Pancreas (tissue), 10 donors: ENCODE data around the gene BCAS4. TPM values are rescaled to one million over a fixed set of nuclear protein-coding genes. Genes with fewer than 3 reads are reported as not detected.

Experiments
- ATAC-seq, 4 donors: fragments of 200-7000 bp; cut with Tn5 transposase; one replicate each; pipeline versions ENCODE4 v1.8.0 to v1.9.1; 2020; ENCODE audit warnings: mild to moderate bottlenecking in 4 of 4, moderate library complexity in 4 of 4
- DNase-seq, 6 donors: peaks; one replicate each; pipeline ENCODE4 v3.0.0-alpha.2; 2020
- FAIRE-seq: peaks from 2 replicates; lab custom pipeline; 2012; peaks lifted over from hg19 to GRCh38; lab: Jason Lieb, UNC
- H3K27ac ChIP-seq, 4 donors: fragments of 200-600 bp; sonication (generic); 1 replicate in 3 of 4; 2 replicates in 1 of 4; pipeline versions ENCODE4 v1.5.0 to v1.8.0; 2020
- H3K27me3 ChIP-seq, 4 donors: fragments of 200-600 bp; one replicate each; pipeline ENCODE4 v1.8.0; 2021
- H3K36me3 ChIP-seq, 3 donors: fragments of 200-600 bp; sonication (generic) in 1 of 3; one replicate each; pipeline versions ENCODE4 v1.5.0 to v1.8.0; 2020 to 2021
- H3K4me1 ChIP-seq, 3 donors: fragments of 200-600 bp; one replicate each; pipeline ENCODE4 v1.8.0; 2021
- H3K4me3 ChIP-seq, 4 donors: fragments of 200-600 bp; sonication (generic) in 2 of 4; one replicate each; pipeline versions ENCODE4 v1.5.0 to v1.8.0; 2020 to 2021
- H3K9me3 ChIP-seq, 4 donors: fragments of 200-600 bp; one replicate each; pipeline ENCODE4 v1.8.0; 2021
- WGBS, 2 donors: extraction: QIAGEN DNeasy Blood & Tissue Kit; methylation state at CpG; one replicate each; pipeline ENCODE4 v1.1.7; 2013; 5-methylcytosine and 5-hydroxymethylcytosine counted together
- intact Hi-C, 3 donors: fragments of 100-400 bp; cut with DNase I; formaldehyde crosslinking; loops; one replicate each; pipeline versions ENCODE4 v1.11.1 to v1.14.2; 2022
- polyA plus RNA-seq, 2 donors: library from polyadenylated mRNA; stranded (reverse); fragments of 200-250 nt; gene quantifications; one replicate each; pipeline ENCODE4 v1.2.3, GENCODE V29; 2013
- total RNA-seq, 6 donors: library from RNA; stranded (reverse); fragmentation: NEBNext Ultra II Directional in 4 of 6; extraction: Animal tissue kit (Norgen Biotek cat#: 25700) in 4 of 6; gene quantifications; one replicate each; pipeline versions ENCODE4 v1.2.1 to v1.2.4, GENCODE V29; 2021 to 2023
- TF ChIP-seq, protein P1 (sequence below), 4 donors: fragments of 200-600 bp; sonication (generic) in 3 of 4; IDR thresholded peaks; one replicate each; pipeline versions ENCODE4 v1.5.0 to v1.8.0; 2021; ENCODE audit warnings: antibody characterized with exemption in 4 of 4
- donor health status: healthy with polysubstance abuse.
- donor health status: DM: no; HTN: no; CAD: no; lungs with moderate emphysema.
- donor health status: DM: no; HTN: no; CAD: no.
- donor health status: control.
- donor health status: control.
- donor health status: Bipolar disorder and iron deficiency.
- donor health status: DM: yes; HTN: yes; CAD: no.
- donor health status: DM: no; HTN: no; CAD: no.
- donor health status: DM: no; HTN: no; CAD: no.
- donor health status: DM: yes; HTN: yes; CAD: no.

Gene BCAS4
- total and polyA plus RNA-seq, 8 donors, result 0.85 to 4.8 (median 1.9) TPM

DNA sequence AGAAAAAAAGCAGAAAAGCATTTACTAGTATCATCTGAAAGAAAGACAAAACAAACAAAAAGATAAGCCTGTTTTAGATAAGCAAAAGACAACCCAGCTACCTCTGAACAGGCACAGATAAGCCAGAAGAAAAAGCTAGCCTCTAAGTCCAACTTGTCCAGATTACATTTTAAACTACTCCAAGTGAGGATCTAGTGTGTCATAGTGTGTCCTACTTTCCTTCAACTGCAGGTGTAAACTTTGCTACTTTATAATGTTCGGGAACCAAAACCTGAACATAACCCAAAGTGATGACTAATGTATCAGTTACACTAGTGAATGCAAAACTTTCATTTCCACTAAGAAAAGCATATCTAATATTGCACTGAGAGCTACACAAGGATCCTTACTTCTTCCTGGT, 116.9 kb downstream of the BCAS4 start:
- Histone ChIP-seq H3K27ac (no peak overlapping the region), H3K27me3 (no peaks in the 10 kb centered on the region), H3K9me3 (no peaks in the 10 kb centered on the region), H3K4me3 (no peak overlapping the region), H3K36me3 (no peaks in the 10 kb centered on the region), H3K4me1 (peaks cover 17 to 24% (median 19%) of the 10 kb centered on the region in 3 donors)
- DNase-seq (no peak), ATAC-seq (no peak), FAIRE-seq (no peak)
- WGBS, 2 donors, result 23 to 28% methylated on average over 1 of the region's 1 CpG
- TF ChIP-seq, protein P1, sequence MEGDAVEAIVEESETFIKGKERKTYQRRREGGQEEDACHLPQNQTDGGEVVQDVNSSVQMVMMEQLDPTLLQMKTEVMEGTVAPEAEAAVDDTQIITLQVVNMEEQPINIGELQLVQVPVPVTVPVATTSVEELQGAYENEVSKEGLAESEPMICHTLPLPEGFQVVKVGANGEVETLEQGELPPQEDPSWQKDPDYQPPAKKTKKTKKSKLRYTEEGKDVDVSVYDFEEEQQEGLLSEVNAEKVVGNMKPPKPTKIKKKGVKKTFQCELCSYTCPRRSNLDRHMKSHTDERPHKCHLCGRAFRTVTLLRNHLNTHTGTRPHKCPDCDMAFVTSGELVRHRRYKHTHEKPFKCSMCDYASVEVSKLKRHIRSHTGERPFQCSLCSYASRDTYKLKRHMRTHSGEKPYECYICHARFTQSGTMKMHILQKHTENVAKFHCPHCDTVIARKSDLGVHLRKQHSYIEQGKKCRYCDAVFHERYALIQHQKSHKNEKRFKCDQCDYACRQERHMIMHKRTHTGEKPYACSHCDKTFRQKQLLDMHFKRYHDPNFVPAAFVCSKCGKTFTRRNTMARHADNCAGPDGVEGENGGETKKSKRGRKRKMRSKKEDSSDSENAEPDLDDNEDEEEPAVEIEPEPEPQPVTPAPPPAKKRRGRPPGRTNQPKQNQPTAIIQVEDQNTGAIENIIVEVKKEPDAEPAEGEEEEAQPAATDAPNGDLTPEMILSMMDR (IDR thresholded peaks at IDR 0.05), result no peak
- intact Hi-C loops, result no loop called here

GRCh38 chr20:50913690-50914375, 119.0 kb downstream of the BCAS4 start:
- Histone ChIP-seq H3K9me3 (no peaks in the 10 kb centered on the region), H3K36me3 (no peaks in the 10 kb centered on the region), H3K27me3 (no peaks in the 10 kb centered on the region), H3K4me1 (peaks cover 28 to 39% (median 38%) of the 10 kb centered on the region in 3 donors), H3K4me3 (no peak overlapping the region), H3K27ac (no peak overlapping the region)
- TF ChIP-seq, protein P1 (IDR thresholded peaks at IDR 0.05), result no peak
- FAIRE-seq, result no peak
- 32 to 43% methylated on average over 2 of the region's 2 CpGs for WGBS, 2 donors
- intact Hi-C loops, result no loop called here
- no peak for DNase-seq
- peak in 1 of 4 donors; percentile 29 for ATAC-seq

- Histone ChIP-seq H3K4me3 (no peak overlapping the region), H3K36me3 (no peaks in the 10 kb centered on the region), H3K27ac (no peak overlapping the region), H3K4me1 (peaks cover 28 to 40% (median 38%) of the 10 kb centered on the region in 3 donors), H3K27me3 (no peaks in the 10 kb centered on the region), H3K9me3 (no peaks in the 10 kb centered on the region)
- FAIRE-seq (no peak), DNase-seq (no peak), ATAC-seq (no peak)
- intact Hi-C loops, result no loop called here
- WGBS, 2 donors, result 56 to 71% methylated on average over 3 of the region's 3 CpGs
- TF ChIP-seq, protein P1 (IDR thresholded peaks at IDR 0.05), result no peak
Measured at GRCh38 chr20:50915424-50915823, 120.6 kb downstream of the BCAS4 start.

GRCh38 chr20:50916257-50916656, 121.4 kb downstream of the BCAS4 start:
- no peaks in the 10 kb centered on the region for H3K9me3 ChIP-seq
- intact Hi-C loops, result no loop called here
- ATAC-seq (peak; percentile 33 to 68 (median 49)), FAIRE-seq (no peak), DNase-seq (no peak)
- H3K4me3 ChIP-seq, result no peak overlapping the region
- peaks cover 28 to 40% (median 38%) of the 10 kb centered on the region in 3 donors for H3K4me1 ChIP-seq
- H3K27me3 ChIP-seq, result no peaks in the 10 kb centered on the region
- H3K36me3 ChIP-seq, result no peaks in the 10 kb centered on the region
- 62 to 66% methylated on average over 5 of the region's 5 CpGs for WGBS, 2 donors
- H3K27ac ChIP-seq, result no peak overlapping the region
- TF ChIP-seq, protein P1 (IDR thresholded peaks at IDR 0.05), result no peak

DNA sequence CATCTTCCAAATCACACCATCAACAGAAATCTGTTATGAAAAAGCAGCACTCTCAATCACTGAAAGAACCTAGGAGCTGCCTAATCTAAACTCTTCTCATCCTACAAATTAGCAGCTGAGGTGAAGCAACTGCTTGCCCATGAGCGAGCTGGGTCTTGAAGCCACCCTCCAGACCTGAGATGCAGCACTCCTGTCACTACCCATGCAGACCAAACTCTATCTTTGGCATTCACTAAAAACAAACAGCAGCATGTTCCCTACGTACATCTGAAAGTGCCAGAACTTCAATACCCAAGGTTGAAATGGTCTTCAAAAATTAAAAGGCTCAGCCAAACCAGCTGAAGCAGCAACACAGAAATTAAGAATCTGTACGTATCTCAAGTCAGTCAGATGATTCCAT, 122.1 kb downstream of the BCAS4 start:
- H3K4me3 ChIP-seq, result no peak overlapping the region
- intact Hi-C loops, result no loop called here
- ATAC-seq (no peak), FAIRE-seq (no peak), DNase-seq (no peak)
- no peaks in the 10 kb centered on the region for H3K9me3 ChIP-seq
- H3K4me1 ChIP-seq, result peaks cover 25 to 44% (median 38%) of the 10 kb centered on the region in 3 donors
- H3K27ac ChIP-seq, result no peak overlapping the region
- no peaks in the 10 kb centered on the region for H3K27me3 ChIP-seq
- TF ChIP-seq, protein P1 (IDR thresholded peaks at IDR 0.05), result no peak
- H3K36me3 ChIP-seq, result no peaks in the 10 kb centered on the region
- WGBS, 2 donors, result 62 to 63% methylated on average over 3 of the region's 3 CpGs
